Ovary (tissue), 3 donors: ENCODE measurements around the gene PKD1L1.

ENCODE experiments used
- CTCF ChIP-seq, 3 donors: fragments of 450-650 bp in 2 of 3; fragments of 200-600 bp in 1 of 3; IDR thresholded peaks; one replicate each; pipeline versions ENCODE4 v1.5.1 to v1.8.0; 2016 to 2022; ENCODE audit warnings: antibody characterized with exemption in 3 of 3, mild to moderate bottlenecking in 1 of 3
- POLR2A ChIP-seq: fragments of 450-650 bp; IDR thresholded peaks from one replicate; pipeline ENCODE4 v1.6.1; 2017; ENCODE audit warnings: antibody characterized with exemption, mild to moderate bottlenecking, moderate library complexity
- donor health status: DM: no; HTN: no; CAD: no.

GRCh38 chr7:47867286-47867685 is 81.0 kb downstream of the PKD1L1 start:
- no peak for TF ChIP-seq CTCF (IDR thresholded peaks at IDR 0.05)
- TF ChIP-seq POLR2A = no peak
